Activated CD4-positive, alpha-beta T cell treated with anti-CD3 and anti-CD28 coated beads for 48 hours (primary cell): ENCODE measurements around the gene NIPA2.

Experiments used
- DNase-seq: peaks from one replicate; pipeline ENCODE4 v3.0.0-alpha.2; 2020

Gene NIPA2

GRCh38 chr15:22903961-22904534 lies 65.6 kb downstream of the NIPA2 start:
- DNase-seq, result no peak

DNA sequence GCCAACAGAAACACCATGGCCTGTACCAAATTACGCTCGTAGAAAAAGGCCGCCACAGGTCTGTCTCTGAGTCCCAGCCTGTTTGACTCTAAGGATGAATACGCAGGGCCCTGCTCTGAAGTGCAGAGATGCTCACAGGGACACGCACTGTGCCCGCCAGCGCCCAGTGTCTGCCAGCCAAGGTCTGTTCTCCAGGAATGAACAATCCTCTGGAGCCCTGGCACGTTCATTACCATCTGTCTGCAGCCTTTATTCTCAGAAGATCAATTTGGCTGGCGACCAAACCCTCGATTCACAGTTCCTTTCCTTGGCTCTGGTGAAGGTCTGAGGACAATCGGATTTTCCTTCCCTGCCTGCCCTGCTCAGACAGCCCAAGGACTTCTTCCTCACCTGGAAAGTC lies 66.3 kb downstream of the NIPA2 start:
- DNase-seq, result no peak

- DNase-seq, result no peak
Measured at GRCh38 chr15:22907161-22907950, 68.9 kb downstream of the NIPA2 start.

- no peak for DNase-seq
Measured at GRCh38 chr15:22908830-22909229, 70.4 kb downstream of the NIPA2 start.

DNA sequence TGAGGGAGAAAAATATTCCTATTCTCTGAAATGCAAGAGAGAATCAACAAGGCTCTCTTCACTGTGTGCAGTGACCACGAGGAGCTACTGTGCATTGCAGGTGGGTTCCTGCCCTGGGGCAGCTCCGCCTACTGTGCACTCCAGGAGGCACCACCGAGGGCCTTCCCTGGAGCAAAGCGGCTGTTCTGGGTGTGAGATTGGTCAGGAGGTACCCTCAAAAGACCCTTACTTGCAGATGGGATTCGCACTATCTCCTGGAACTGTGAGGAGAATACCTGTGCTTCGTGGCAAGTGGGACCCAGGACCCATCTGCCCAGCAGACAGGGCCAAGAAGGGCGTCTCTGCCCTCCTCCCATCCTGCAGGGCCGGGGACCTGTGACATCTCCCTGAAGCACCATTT lies 72.8 kb downstream of the NIPA2 start:
- no peak for DNase-seq

DNA sequence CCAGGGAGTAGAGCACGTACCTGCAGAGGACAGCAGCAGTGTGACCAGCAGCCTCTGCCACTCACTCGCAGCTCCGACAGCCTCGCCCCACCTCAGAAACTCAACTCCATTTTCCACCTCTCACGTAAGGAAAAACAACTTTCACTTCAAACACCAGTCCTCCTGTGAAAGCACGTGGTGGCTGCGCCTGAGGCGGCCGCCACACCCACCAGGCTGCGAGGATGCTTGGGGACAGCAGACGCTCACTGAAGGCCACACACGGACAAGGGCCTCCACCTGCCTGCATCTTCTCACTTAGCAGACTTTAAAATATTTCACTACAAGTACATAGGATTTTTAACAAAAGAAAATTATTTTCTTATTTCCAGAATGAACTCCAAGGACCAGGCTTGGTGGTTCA lies 73.8 kb downstream of the NIPA2 start:
- DNase-seq, result no peak

GRCh38 chr15:22913646-22914380 lies 75.3 kb downstream of the NIPA2 start:
- DNase-seq, result no peak

DNA sequence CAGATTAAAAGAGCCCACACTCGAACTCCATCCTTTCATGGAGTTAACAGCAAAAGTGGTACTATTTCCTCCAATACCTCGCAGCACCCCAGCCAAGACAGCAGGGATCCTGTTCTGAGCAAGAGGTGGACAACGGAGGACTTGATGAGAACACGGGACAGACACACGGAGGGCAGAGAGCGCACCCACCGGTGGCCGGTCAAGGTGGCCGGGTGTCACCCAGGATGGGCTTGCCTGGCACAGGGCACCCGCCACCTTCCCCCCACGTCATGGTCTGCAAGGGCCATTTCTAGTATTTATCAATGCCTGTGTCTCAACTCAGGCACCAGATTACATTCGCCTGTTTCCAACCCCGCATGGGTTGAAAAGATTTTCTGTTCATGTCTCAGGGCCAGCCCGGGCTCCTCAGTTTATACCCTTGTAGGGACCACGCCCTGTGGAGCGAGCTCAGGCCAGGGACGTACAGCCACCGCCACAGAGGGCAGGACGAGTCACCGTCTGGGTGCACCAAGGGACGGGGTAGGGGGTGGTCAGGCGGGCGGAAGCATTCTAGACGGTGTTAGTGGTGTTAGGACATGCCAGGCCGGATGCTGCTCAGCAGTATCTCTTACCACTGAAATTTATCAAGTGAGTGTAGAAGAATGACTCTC lies 77.5 kb downstream of the NIPA2 start:
- DNase-seq, result no peak

DNA sequence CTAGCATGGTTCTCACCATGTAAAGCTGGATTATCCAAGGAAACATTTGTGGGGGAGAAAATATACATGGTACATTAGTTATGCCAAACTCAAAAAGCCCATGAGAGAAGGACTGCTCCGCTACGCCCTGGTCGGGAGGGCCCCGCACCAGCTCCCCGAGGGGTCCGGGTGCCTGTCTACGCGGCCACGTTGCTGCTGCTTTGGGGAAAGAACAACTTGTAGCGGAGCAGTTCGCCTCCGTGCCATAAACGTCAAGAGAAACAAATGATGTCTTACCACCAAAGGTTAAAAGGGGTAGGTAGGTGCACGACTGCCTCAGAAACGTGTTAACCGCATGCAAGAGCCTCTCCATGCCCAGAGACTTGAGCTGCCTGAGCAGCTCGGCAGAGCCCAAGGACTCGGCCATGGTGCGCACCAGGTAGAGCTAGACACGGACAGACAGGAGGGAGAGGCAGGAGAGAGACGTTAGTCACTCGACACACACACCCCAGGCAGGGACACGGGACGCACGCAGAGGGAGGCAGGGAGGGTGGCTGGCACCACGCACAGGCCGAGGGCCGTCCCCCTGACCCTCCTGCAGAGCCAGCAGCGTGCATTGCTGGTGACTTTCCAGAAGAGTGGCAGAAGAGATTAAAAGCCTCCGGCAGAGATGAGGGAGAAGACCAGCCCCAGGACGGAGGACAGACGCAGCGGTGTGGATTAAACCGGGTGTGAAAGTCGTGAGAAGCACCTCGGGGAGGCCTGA lies 78.3 kb downstream of the NIPA2 start:
- DNase-seq, result no peak

DNA sequence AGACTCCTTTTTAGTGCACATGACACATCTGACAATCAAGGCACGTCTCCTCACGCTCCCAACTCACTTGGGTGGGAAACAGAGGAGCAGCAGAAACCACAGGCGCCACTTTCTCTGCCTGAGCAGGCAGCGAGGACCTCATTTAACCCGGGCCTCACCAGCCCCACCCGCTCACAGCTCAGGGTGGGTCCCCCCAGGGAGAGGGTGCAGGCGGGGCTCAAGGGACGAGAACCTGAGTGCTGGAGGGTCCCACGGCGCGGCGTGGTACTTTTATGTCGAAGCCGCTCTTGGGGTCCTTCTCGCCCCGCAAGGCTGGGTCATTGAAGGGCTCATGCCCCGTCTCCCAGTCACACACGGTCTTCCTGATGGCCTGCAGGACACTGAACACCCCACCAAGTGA lies 79.1 kb downstream of the NIPA2 start:
- DNase-seq, result no peak
